ENCODE measurements around the gene PVR.
"Not testable (repeated sequence)": the region's sequence is repeated elsewhere in the genome, so short reads cannot be mapped to it uniquely, and the experiment has no call there.

The PVR gene

GRCh38 chr19:44626048-44626624 lies 17.6 kb upstream of the PVR start:
- no peak for TF ChIP-seq POLR2A (IDR thresholded peaks at IDR 0.05; ENCODE audit: low read depth, low read length)
- FAIRE-seq, result peak; percentile 82

GRCh38 chr19:44627631-44628030 lies 16.1 kb upstream of the PVR start:
- TF ChIP-seq POLR2A (IDR thresholded peaks at IDR 0.05; ENCODE audit: low read depth, low read length), result no peak
- no peak for FAIRE-seq
- DNase-seq (ENCODE audit: insufficient read length, low spot score), result no peak

More at GRCh38 chr19:44626048-44626624, 17.6 kb upstream of the PVR start:
- DNase-seq (ENCODE audit: insufficient read length, low spot score), result peak; percentile 73

- no peak for TF ChIP-seq POLR2A (IDR thresholded peaks at IDR 0.05; ENCODE audit: low read depth, low read length)
- no peak for FAIRE-seq
- no peak for DNase-seq (ENCODE audit: insufficient read length, low spot score)
These were observed 14.9 kb upstream of the PVR start for GRCh38 chr19:44628793-44629192.

GRCh38 chr19:44631611-44632010 lies 12.1 kb upstream of the PVR start:
- not testable (repeated sequence) for FAIRE-seq; DNase-seq (ENCODE audit: insufficient read length, low spot score)

- FAIRE-seq; DNase-seq (ENCODE audit: insufficient read length, low spot score): not testable (repeated sequence)
These were observed 9.7 kb upstream of the PVR start for GRCh38 chr19:44634058-44634457.

- FAIRE-seq (no peak), DNase-seq (ENCODE audit: insufficient read length, low spot score) (no peak)
- no peak for TF ChIP-seq POLR2A (IDR thresholded peaks at IDR 0.05; ENCODE audit: low read depth, low read length)
These were observed 8.9 kb upstream of the PVR start for GRCh38 chr19:44634785-44635184.

- TF ChIP-seq POLR2A (IDR thresholded peaks at IDR 0.05; ENCODE audit: low read depth, low read length), result no peak
- FAIRE-seq, result no peak
- DNase-seq (ENCODE audit: insufficient read length, low spot score), result peak; percentile 20
These were observed 7.9 kb upstream of the PVR start for GRCh38 chr19:44635581-44636438.

- no peak for TF ChIP-seq POLR2A (IDR thresholded peaks at IDR 0.05; ENCODE audit: low read depth, low read length)
- DNase-seq (ENCODE audit: insufficient read length, low spot score), result no peak
- FAIRE-seq, result no peak
These were observed 7.0 kb upstream of the PVR start for GRCh38 chr19:44636439-44637389.

GRCh38 chr19:44637390-44637764 lies 6.3 kb upstream of the PVR start:
- no peak for FAIRE-seq
- DNase-seq (ENCODE audit: insufficient read length, low spot score), result no peak
- TF ChIP-seq POLR2A (IDR thresholded peaks at IDR 0.05; ENCODE audit: low read depth, low read length), result no peak

GRCh38 chr19:44640518-44640917 lies 3.2 kb upstream of the PVR start:
- no peak for TF ChIP-seq POLR2A (IDR thresholded peaks at IDR 0.05; ENCODE audit: low read depth, low read length)
- FAIRE-seq, result no peak
- DNase-seq (ENCODE audit: insufficient read length, low spot score), result no peak

- no peak for TF ChIP-seq POLR2A (IDR thresholded peaks at IDR 0.05; ENCODE audit: low read depth, low read length)
- FAIRE-seq, result no peak
- DNase-seq (ENCODE audit: insufficient read length, low spot score), result no peak
These were observed 2.0 kb upstream of the PVR start for GRCh38 chr19:44641501-44642265.

GRCh38 chr19:44642377-44642776 lies 1.3 kb upstream of the PVR start:
- FAIRE-seq (no peak), DNase-seq (ENCODE audit: insufficient read length, low spot score) (no peak)
- TF ChIP-seq POLR2A (IDR thresholded peaks at IDR 0.05; ENCODE audit: low read depth, low read length), result no peak

GRCh38 chr19:44644402-44645016 lies 799 bp downstream of the PVR start:
- peak; percentile 60 for DNase-seq (ENCODE audit: insufficient read length, low spot score)
- no peak for FAIRE-seq

More at GRCh38 chr19:44644402-44645016, 799 bp downstream of the PVR start:
- TF ChIP-seq POLR2A (IDR thresholded peaks at IDR 0.05; ENCODE audit: low read depth, low read length), result no peak

Measured in H54 (cell line).